Liver (tissue), 9 donors: ENCODE results near the gene ZMYND10. TPM values are rescaled to one million over a fixed set of nuclear protein-coding genes. Genes with fewer than 3 reads are reported as not detected.

Experiments
- DNase-seq: peaks from one replicate; pipeline ENCODE4 v3.0.0-alpha.2; 2017; ENCODE audit warnings: low spot score
- H3K27ac ChIP-seq, 2 donors: one replicate each; pipeline ENCODE4 v1.7.0; 2013; ENCODE audit warnings: inconsistent platforms in 2 of 2, low read length in 2 of 2, control low read depth in 1 of 2, low read depth in 1 of 2, mild to moderate bottlenecking in 1 of 2
- H3K27me3 ChIP-seq, 4 donors: one replicate each; pipeline versions ENCODE4 v1.6.1 to v1.7.0; 2013; ENCODE audit warnings: low read length in 3 of 4, inconsistent platforms in 1 of 4, mild to moderate bottlenecking in 1 of 4, moderate library complexity in 1 of 4; ENCODE audit not compliant: control insufficient read depth in 4 of 4, insufficient read depth in 4 of 4
- H3K36me3 ChIP-seq, 4 donors: one replicate each; pipeline versions ENCODE4 v1.6.1 to v1.7.0; 2013; ENCODE audit warnings: low read length in 3 of 4, mild to moderate bottlenecking in 3 of 4, low read depth in 1 of 4, moderate library complexity in 1 of 4; ENCODE audit not compliant: control insufficient read depth in 4 of 4, insufficient read depth in 3 of 4
- H3K4me1 ChIP-seq, 4 donors: one replicate each; pipeline versions ENCODE4 v1.6.1 to v1.7.0; 2013; ENCODE audit warnings: low read length in 3 of 4, mild to moderate bottlenecking in 3 of 4, moderate library complexity in 1 of 4; ENCODE audit not compliant: control insufficient read depth in 4 of 4, insufficient read depth in 4 of 4
- H3K4me3 ChIP-seq, 3 donors: one replicate each; pipeline versions ENCODE4 v1.6.1 to v1.7.0; 2013; ENCODE audit warnings: low read length in 3 of 3, control low read depth in 1 of 3, low read depth in 1 of 3, mild to moderate bottlenecking in 1 of 3
- H3K9ac ChIP-seq, 2 donors: one replicate each; pipeline ENCODE4 v1.7.0; 2013; ENCODE audit warnings: low read length in 2 of 2, mild to moderate bottlenecking in 2 of 2, moderate library complexity in 2 of 2, control low read depth in 1 of 2, low read depth in 1 of 2
- H3K9me3 ChIP-seq, 4 donors: one replicate each; pipeline versions ENCODE4 v1.6.1 to v1.7.0; 2013; ENCODE audit warnings: low read length in 3 of 4; ENCODE audit not compliant: control insufficient read depth in 4 of 4
- ATF3 ChIP-seq: IDR thresholded peaks from 2 replicates; pipeline ENCODE4 v1.6.1; 2016; ENCODE audit warnings: antibody characterized with exemption
- CTCF ChIP-seq: fragments of 150-350 bp; IDR thresholded peaks from 2 replicates; pipeline ENCODE4 v1.5.1; 2017; ENCODE audit warnings: improper control_type of control experiment, low read depth, low read length; ENCODE audit not compliant: missing input control
- EGR1 ChIP-seq, 2 donors: IDR thresholded peaks; 2 replicates each; pipeline ENCODE4 v1.6.1; 2016 to 2018; ENCODE audit warnings: antibody characterized with exemption in 2 of 2, low read depth in 2 of 2
- FOXA1 ChIP-seq: IDR thresholded peaks from 2 replicates; pipeline ENCODE4 v1.6.1; 2016; ENCODE audit warnings: antibody characterized with exemption
- FOXA2 ChIP-seq: IDR thresholded peaks from 2 replicates; pipeline ENCODE4 v1.6.1; 2016; ENCODE audit warnings: antibody characterized with exemption
- GABPA ChIP-seq, 2 donors: IDR thresholded peaks in 1 of 2; conservative IDR thresholded peaks in 1 of 2; 2 replicates each; pipeline ENCODE4 v1.6.1; 2016; ENCODE audit warnings: antibody characterized with exemption in 2 of 2, mild to moderate bottlenecking in 1 of 2, moderate library complexity in 1 of 2
- HNF4G ChIP-seq: IDR thresholded peaks from 2 replicates; pipeline ENCODE4 v1.6.1; 2016; ENCODE audit warnings: antibody characterized with exemption
- JUND ChIP-seq, 2 donors: IDR thresholded peaks; 2 replicates each; pipeline ENCODE4 v1.6.1; 2016; ENCODE audit warnings: antibody characterized with exemption in 2 of 2
- RAD21 ChIP-seq, 2 donors: IDR thresholded peaks; 2 replicates each; pipeline ENCODE4 v1.6.1; 2016; ENCODE audit warnings: antibody characterized with exemption in 2 of 2, mild to moderate bottlenecking in 2 of 2
- RXRA ChIP-seq, 2 donors: IDR thresholded peaks; 2 replicates each; pipeline ENCODE4 v1.6.1; 2017 to 2018; ENCODE audit warnings: antibody characterized with exemption in 2 of 2, mild to moderate bottlenecking in 1 of 2
- SP1 ChIP-seq: IDR thresholded peaks from 2 replicates; pipeline ENCODE4 v1.6.1; 2018; ENCODE audit warnings: antibody characterized with exemption, mild to moderate bottlenecking
- TAF1 ChIP-seq: conservative IDR thresholded peaks from 2 replicates; pipeline ENCODE4 v1.6.1; 2016; ENCODE audit warnings: antibody characterized with exemption, mild to moderate bottlenecking
- YY1 ChIP-seq: IDR thresholded peaks from 2 replicates; pipeline ENCODE4 v1.6.1; 2016; ENCODE audit warnings: antibody characterized with exemption, mild to moderate bottlenecking
- ZBTB33 ChIP-seq: IDR thresholded peaks from 2 replicates; pipeline ENCODE4 v1.6.1; 2016; ENCODE audit warnings: antibody characterized with exemption
- WGBS: extraction: QIAGEN DNeasy Blood & Tissue Kit; methylation state at CpG from one replicate; pipeline ENCODE4 v1.1.7; 2013; 5-methylcytosine and 5-hydroxymethylcytosine counted together
- polyA plus RNA-seq, 2 donors: library from polyadenylated mRNA; stranded (reverse) in 1 of 2; unstranded in 1 of 2; fragments of 200-250 nt in 1 of 2; fragments of >200 nt in 1 of 2; fragmentation: Nextera tagmentation in 1 of 2; extraction: Ambion mirVana in 1 of 2; gene quantifications; one replicate each; pipeline versions ENCODE4 v1.2.1 to v1.2.3, GENCODE V29; 2013 to 2015
- total RNA-seq, 2 donors: library from RNA; depleted of rRNA; stranded (reverse); fragments of >200 nt; gene quantifications; one replicate each; pipeline ENCODE4 v1.2.3, GENCODE V29; 2014
- TF ChIP-seq, protein P1 (sequence below): IDR thresholded peaks from 2 replicates; pipeline ENCODE4 v1.6.1; 2016; ENCODE audit warnings: antibody characterized with exemption, mild to moderate bottlenecking
- donor health status: healthy.
- donor health status: healthy.
- donor health status: healthy.
- donor health status: healthy.
- donor health status: healthy.

The ZMYND10 gene
- total and polyA plus RNA-seq, 4 donors, result 0.09 to 0.75 (median 0.27) TPM

GRCh38 chr3:50382722-50383121, 37.2 kb upstream of the ZMYND10 start:
- no peaks in the 10 kb centered on the region for H3K9me3 ChIP-seq
- 95% methylated on average over 12 of the region's 12 CpGs for WGBS
- no peak overlapping the region for H3K27ac ChIP-seq
- H3K36me3 ChIP-seq, result no peaks in the 10 kb centered on the region
- TF ChIP-seq FOXA2 (no peak), TAF1 (no peak), CTCF (no peak), FOXA1 (no peak), JUND (IDR thresholded peaks at IDR 0.05) (no peak), RAD21 (IDR thresholded peaks at IDR 0.05) (no peak), ATF3 (no peak), SP1 (no peak), YY1 (no peak), GABPA (IDR thresholded peaks at IDR 0.05 in 1 of 2, conservative IDR thresholded peaks at IDR 0.05 in 1 of 2) (no peak), EGR1 (IDR thresholded peaks at IDR 0.05; ENCODE audit: low read depth in 2 of 2) (no peak), RXRA (IDR thresholded peaks at IDR 0.05) (no peak)
- no peak for DNase-seq
- H3K4me1 ChIP-seq, result no peaks in the 10 kb centered on the region
- no peak overlapping the region for H3K9ac ChIP-seq
- H3K27me3 ChIP-seq, result no peaks in the 10 kb centered on the region
- no peak overlapping the region for H3K4me3 ChIP-seq

GRCh38 chr3:50381383-50381782, 35.9 kb upstream of the ZMYND10 start:
- DNase-seq, result no peak
- Histone ChIP-seq H3K27ac (no peak overlapping the region), H3K36me3 (no peaks in the 10 kb centered on the region), H3K4me1 (no peaks in the 10 kb centered on the region), H3K9ac (no peak overlapping the region), H3K9me3 (no peaks in the 10 kb centered on the region), H3K27me3 (no peaks in the 10 kb centered on the region), H3K4me3 (no peak overlapping the region)
- no peak for TF ChIP-seq SP1
- no peak for TF ChIP-seq GABPA (IDR thresholded peaks at IDR 0.05 in 1 of 2, conservative IDR thresholded peaks at IDR 0.05 in 1 of 2)
- no peak for TF ChIP-seq RAD21 (IDR thresholded peaks at IDR 0.05)
- TF ChIP-seq YY1, result no peak
- no peak for TF ChIP-seq ZBTB33
- 90% methylated on average over 4 of the region's 4 CpGs for whole genome bisulfite sequencing

DNA sequence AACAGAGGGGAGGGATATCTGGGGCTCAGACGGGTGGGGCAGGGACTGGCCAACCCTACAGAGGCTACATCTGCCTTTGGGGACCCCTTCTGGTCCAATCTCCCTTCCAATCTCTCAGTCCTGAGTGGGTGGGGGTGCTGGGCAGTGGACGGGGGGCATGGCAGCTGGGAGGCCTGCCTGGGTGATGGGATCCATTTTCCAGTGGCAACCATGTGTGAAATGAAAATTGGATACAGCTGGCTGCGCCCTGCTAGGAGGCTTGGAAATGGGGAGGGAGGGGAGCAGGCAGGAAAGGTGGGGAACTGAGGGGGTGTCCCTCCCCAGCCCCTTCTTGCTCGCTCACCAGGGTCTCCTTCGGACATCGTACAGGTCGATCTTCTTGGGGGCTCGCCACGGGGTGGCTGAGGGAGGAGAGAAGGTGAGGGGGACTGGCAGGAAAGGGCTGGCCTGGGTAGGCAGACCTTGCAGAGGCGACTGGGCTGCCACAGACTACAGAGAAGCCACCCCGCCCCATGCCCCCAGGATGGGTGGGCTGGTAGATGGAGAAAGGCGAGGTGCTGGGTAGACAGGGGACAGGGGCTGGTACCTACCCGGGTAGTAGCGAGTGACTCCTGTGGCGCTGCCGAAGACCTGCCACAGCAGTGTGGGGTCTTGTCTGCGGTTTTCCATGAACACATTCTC, 35.0 kb upstream of the ZMYND10 start:
- Histone ChIP-seq H3K36me3 (no peaks in the 10 kb centered on the region), H3K9ac (no peak overlapping the region), H3K4me3 (no peak overlapping the region), H3K4me1 (no peaks in the 10 kb centered on the region), H3K9me3 (no peaks in the 10 kb centered on the region), H3K27ac (no peak overlapping the region), H3K27me3 (no peaks in the 10 kb centered on the region)
- TF ChIP-seq HNF4G (no peak), FOXA1 (no peak), RXRA (IDR thresholded peaks at IDR 0.05) (no peak), JUND (IDR thresholded peaks at IDR 0.05) (no peak), YY1 (no peak), TAF1 (no peak), ZBTB33 (no peak), EGR1 (IDR thresholded peaks at IDR 0.05; ENCODE audit: low read depth in 2 of 2) (no peak), ATF3 (no peak), RAD21 (IDR thresholded peaks at IDR 0.05) (no peak)
- TF ChIP-seq, protein P1, sequence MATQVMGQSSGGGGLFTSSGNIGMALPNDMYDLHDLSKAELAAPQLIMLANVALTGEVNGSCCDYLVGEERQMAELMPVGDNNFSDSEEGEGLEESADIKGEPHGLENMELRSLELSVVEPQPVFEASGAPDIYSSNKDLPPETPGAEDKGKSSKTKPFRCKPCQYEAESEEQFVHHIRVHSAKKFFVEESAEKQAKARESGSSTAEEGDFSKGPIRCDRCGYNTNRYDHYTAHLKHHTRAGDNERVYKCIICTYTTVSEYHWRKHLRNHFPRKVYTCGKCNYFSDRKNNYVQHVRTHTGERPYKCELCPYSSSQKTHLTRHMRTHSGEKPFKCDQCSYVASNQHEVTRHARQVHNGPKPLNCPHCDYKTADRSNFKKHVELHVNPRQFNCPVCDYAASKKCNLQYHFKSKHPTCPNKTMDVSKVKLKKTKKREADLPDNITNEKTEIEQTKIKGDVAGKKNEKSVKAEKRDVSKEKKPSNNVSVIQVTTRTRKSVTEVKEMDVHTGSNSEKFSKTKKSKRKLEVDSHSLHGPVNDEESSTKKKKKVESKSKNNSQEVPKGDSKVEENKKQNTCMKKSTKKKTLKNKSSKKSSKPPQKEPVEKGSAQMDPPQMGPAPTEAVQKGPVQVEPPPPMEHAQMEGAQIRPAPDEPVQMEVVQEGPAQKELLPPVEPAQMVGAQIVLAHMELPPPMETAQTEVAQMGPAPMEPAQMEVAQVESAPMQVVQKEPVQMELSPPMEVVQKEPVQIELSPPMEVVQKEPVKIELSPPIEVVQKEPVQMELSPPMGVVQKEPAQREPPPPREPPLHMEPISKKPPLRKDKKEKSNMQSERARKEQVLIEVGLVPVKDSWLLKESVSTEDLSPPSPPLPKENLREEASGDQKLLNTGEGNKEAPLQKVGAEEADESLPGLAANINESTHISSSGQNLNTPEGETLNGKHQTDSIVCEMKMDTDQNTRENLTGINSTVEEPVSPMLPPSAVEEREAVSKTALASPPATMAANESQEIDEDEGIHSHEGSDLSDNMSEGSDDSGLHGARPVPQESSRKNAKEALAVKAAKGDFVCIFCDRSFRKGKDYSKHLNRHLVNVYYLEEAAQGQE, result no peak
- 91% methylated on average over 17 of the region's 17 CpGs for WGBS
- DNase-seq, result no peak
